OCI-LY1 (cell line): Measurements from ENCODE around the gene C11orf97.
"Not testable (repeated sequence)": the region's sequence is repeated elsewhere in the genome, so short reads cannot be mapped to it uniquely, and the experiment has no call there.

Experiments used
- H2AFZ ChIP-seq: fragments of 200-600 bp; sonication (generic), shearing (Covaris generic); 2 replicates; pipeline ENCODE4 v1.6.0; 2014; ENCODE audit warnings: antibody characterized with exemption, mild to moderate bottlenecking, low read length
- H3F3A ChIP-seq: fragments of 200-600 bp; sonication (generic), shearing (Covaris generic); 2 replicates; pipeline ENCODE4 v1.6.0; 2014; ENCODE audit warnings: mild to moderate bottlenecking, antibody characterized with exemption, low read length, moderate library complexity; ENCODE audit not compliant: insufficient read depth
- H3K27ac ChIP-seq: fragments of 200-600 bp; sonication (generic); 2 replicates; pipeline ENCODE4 v1.5.1; 2014; ENCODE audit warnings: low read length, mixed run types, mild to moderate bottlenecking, low read depth; ENCODE audit not compliant: poor library complexity, severe bottlenecking
- H3K27me3 ChIP-seq: fragments of 200-600 bp; sonication (generic); 2 replicates; pipeline ENCODE4 v1.6.0; 2014; ENCODE audit warnings: antibody characterized with exemption, mild to moderate bottlenecking, low read length, moderate library complexity; ENCODE audit not compliant: insufficient read depth
- H3K36me3 ChIP-seq: fragments of 200-600 bp; sonication (generic); 2 replicates; pipeline ENCODE4 v1.6.1; 2014; ENCODE audit warnings: mild to moderate bottlenecking, antibody characterized with exemption, low read length, moderate library complexity, mixed read lengths; ENCODE audit not compliant: insufficient read depth
- H3K4me1 ChIP-seq: fragments of 200-600 bp; sonication (generic); 2 replicates; pipeline ENCODE4 v1.5.1; 2014; ENCODE audit warnings: mild to moderate bottlenecking, low read length, moderate library complexity; ENCODE audit not compliant: insufficient read depth, severe bottlenecking
- H3K4me2 ChIP-seq: fragments of 200-600 bp; sonication (generic), shearing (Covaris generic); 2 replicates; pipeline ENCODE4 v1.6.1; 2014; ENCODE audit warnings: low read length
- H3K4me3 ChIP-seq: fragments of 200-600 bp; sonication (generic); 2 replicates; pipeline ENCODE4 v1.5.1; 2014; ENCODE audit warnings: low read length, low read depth, mild to moderate bottlenecking, mixed read lengths; ENCODE audit not compliant: poor library complexity, severe bottlenecking
- H3K79me2 ChIP-seq: fragments of 200-600 bp; shearing (Covaris generic); 2 replicates; pipeline ENCODE4 v1.6.1; 2016; ENCODE audit warnings: mixed run types, low read length, mixed read lengths; ENCODE audit not compliant: insufficient read depth
- H3K9ac ChIP-seq: fragments of 200-600 bp; sonication (generic), shearing (Covaris generic); 2 replicates; pipeline ENCODE4 v1.6.1; 2014; ENCODE audit warnings: mild to moderate bottlenecking, low read length, mixed read lengths
- H3K9me2 ChIP-seq: fragments of 200-600 bp; sonication (generic), shearing (Covaris generic); 2 replicates; pipeline ENCODE4 v1.6.1; 2014; ENCODE audit warnings: low read depth, mild to moderate bottlenecking, low read length, mixed read lengths
- H3K9me3 ChIP-seq: fragments of 200-600 bp; shearing (Covaris generic); 2 replicates; pipeline ENCODE4 v1.6.1; 2014; ENCODE audit warnings: low read length, mixed read lengths
- H4K20me1 ChIP-seq: fragments of 200-600 bp; sonication (generic), shearing (Covaris generic); 2 replicates; pipeline ENCODE4 v1.6.0; 2016; ENCODE audit warnings: mild to moderate bottlenecking, low read length; ENCODE audit not compliant: insufficient read depth
- EZH2 ChIP-seq: fragments of 200-600 bp; sonication (generic), shearing (Covaris generic); IDR thresholded peaks from 2 replicates; pipeline ENCODE4 v1.8.0; 2017; ENCODE audit warnings: borderline replicate concordance, mixed run types, mild to moderate bottlenecking, antibody characterized with exemption, low read length, moderate library complexity, mixed read lengths
- TF ChIP-seq, protein P1 (sequence below): fragments of 200-600 bp; sonication (generic), shearing (Covaris generic); IDR thresholded peaks from 2 replicates; pipeline ENCODE4 v1.5.1; 2017; ENCODE audit warnings: mild to moderate bottlenecking, antibody characterized with exemption, low read length, moderate library complexity, mixed read lengths

The C11orf97 gene

DNA sequence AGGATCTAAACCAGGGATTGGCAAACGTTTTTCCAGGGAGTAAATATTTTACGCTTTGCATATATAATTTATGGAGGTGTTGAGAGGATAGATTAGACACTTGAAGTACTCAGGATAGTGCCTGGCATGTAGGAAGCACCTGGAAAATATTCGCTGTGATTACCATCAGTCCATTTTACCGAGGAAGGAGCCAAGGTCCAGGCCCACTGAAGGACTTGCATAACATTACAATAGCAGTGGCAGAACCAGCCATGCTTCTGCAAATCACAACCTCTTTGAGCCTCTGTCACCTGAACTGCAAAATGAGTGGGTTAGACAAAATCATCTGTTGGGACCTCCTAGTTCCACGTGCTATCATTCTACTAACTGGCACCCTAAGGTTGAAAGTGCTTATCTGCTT lies 36.9 kb downstream of the C11orf97 start:
- H3K79me2 ChIP-seq = no peaks in the 10 kb centered on the region
- H3K27ac ChIP-seq = no peak overlapping the region
- no peak overlapping the region for H3K9ac ChIP-seq
- no peaks in the 10 kb centered on the region for H3K9me2 ChIP-seq
- H3K4me3 ChIP-seq = no peak overlapping the region
- H3K9me3 ChIP-seq = no peaks in the 10 kb centered on the region
- no peaks in the 10 kb centered on the region for H4K20me1 ChIP-seq
- no peak overlapping the region for H2AFZ ChIP-seq
- TF ChIP-seq, protein P1, sequence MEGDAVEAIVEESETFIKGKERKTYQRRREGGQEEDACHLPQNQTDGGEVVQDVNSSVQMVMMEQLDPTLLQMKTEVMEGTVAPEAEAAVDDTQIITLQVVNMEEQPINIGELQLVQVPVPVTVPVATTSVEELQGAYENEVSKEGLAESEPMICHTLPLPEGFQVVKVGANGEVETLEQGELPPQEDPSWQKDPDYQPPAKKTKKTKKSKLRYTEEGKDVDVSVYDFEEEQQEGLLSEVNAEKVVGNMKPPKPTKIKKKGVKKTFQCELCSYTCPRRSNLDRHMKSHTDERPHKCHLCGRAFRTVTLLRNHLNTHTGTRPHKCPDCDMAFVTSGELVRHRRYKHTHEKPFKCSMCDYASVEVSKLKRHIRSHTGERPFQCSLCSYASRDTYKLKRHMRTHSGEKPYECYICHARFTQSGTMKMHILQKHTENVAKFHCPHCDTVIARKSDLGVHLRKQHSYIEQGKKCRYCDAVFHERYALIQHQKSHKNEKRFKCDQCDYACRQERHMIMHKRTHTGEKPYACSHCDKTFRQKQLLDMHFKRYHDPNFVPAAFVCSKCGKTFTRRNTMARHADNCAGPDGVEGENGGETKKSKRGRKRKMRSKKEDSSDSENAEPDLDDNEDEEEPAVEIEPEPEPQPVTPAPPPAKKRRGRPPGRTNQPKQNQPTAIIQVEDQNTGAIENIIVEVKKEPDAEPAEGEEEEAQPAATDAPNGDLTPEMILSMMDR = no peak
- no peak for TF ChIP-seq EZH2
- no peaks in the 10 kb centered on the region for H3F3A ChIP-seq
- H3K4me2 ChIP-seq = no peak overlapping the region
- H3K4me1 ChIP-seq = no peaks in the 10 kb centered on the region
- no peaks in the 10 kb centered on the region for H3K27me3 ChIP-seq
- H3K36me3 ChIP-seq = no peaks in the 10 kb centered on the region

DNA sequence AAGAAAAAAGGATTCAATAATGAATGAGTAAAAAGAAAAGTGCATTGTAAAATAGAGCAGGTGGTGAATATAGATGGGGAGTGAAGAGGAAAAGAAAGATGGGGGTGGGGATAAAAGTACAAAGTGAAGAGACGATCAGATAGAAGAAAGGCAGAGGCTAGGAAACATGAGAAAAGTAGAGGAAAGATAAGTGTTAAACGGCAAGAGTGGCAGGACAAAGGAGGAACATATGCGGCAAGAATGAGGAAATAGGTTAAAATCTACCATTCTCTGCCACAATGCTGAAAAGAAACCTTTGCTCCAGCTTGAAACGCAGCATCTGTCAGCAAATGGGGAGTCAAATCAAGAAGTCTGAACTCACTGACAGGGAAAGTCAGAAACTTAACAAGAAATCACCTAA lies 38.3 kb downstream of the C11orf97 start:
- H3K4me2 ChIP-seq = no peak overlapping the region
- H2AFZ ChIP-seq = no peak overlapping the region
- H3K27ac ChIP-seq = no peak overlapping the region
- H3K79me2 ChIP-seq = no peaks in the 10 kb centered on the region
- H3K9ac ChIP-seq = no peak overlapping the region
- no peaks in the 10 kb centered on the region for H3K36me3 ChIP-seq
- TF ChIP-seq, protein P1 = no peak
- no peak for TF ChIP-seq EZH2
- no peaks in the 10 kb centered on the region for H3K9me2 ChIP-seq
- H3K27me3 ChIP-seq = no peaks in the 10 kb centered on the region
- no peaks in the 10 kb centered on the region for H3K9me3 ChIP-seq
- H3F3A ChIP-seq = no peaks in the 10 kb centered on the region
- no peaks in the 10 kb centered on the region for H4K20me1 ChIP-seq
- no peak overlapping the region for H3K4me3 ChIP-seq
- no peaks in the 10 kb centered on the region for H3K4me1 ChIP-seq

DNA sequence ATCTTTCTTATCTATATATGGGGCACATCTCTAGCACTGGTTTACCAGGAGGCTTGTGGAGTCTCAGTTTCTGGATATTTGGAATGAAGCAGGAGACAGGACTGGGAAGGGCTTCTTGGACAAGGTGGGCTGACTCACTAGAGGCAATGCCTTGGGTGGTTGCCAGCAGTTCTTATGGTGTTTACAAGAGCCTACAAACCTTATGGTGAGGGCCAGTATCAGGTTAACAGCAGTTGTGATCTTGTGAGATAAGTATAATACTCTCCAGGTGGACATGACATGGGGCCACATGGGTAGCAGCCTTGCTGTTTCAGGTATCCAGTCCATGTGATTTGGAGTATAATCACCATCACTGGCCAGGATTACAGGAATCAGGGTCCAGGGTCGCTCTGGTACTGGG lies 41.7 kb downstream of the C11orf97 start:
- no peaks in the 10 kb centered on the region for H4K20me1 ChIP-seq
- no peak overlapping the region for H3K9ac ChIP-seq
- H3K4me2 ChIP-seq = no peak overlapping the region
- H3K4me3 ChIP-seq = no peak overlapping the region
- TF ChIP-seq, protein P1 = no peak
- TF ChIP-seq EZH2 = no peak
- no peaks in the 10 kb centered on the region for H3K4me1 ChIP-seq
- H3K27me3 ChIP-seq = no peaks in the 10 kb centered on the region
- H3K9me2 ChIP-seq = no peaks in the 10 kb centered on the region
- no peaks in the 10 kb centered on the region for H3K36me3 ChIP-seq
- H2AFZ ChIP-seq = no peak overlapping the region
- no peaks in the 10 kb centered on the region for H3K9me3 ChIP-seq
- no peak overlapping the region for H3K27ac ChIP-seq
- H3F3A ChIP-seq = no peaks in the 10 kb centered on the region
- no peaks in the 10 kb centered on the region for H3K79me2 ChIP-seq

DNA sequence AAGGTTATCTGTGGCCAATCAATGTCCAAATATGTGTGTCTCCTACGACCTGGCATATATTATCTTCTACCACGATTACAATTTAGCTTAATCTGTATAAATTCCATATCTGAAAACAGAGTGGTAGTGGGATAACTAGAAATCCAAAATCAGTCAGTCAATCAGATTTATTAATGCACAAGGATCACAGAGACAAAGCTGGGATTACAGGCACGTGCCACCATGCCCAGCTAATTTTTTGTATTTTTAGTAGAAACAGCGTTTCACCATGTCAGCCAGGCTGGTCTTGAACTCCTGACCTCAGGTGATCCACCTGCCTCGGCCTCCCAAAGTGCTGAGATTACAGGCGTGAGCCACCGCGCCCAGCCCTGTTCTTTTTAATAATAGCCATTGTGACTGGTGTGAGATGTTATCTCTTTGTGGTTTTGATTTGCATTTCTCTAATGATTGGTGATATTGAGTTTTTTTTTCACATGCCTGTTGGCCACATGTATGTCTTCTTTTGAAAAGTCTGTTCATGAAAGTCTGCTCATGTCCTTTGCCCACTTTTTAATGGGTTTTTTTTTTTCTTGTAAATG lies 43.6 kb downstream of the C11orf97 start:
- not testable (repeated sequence) for H3K4me2 ChIP-seq, H3K27ac ChIP-seq, H3K9me3 ChIP-seq, H3K9ac ChIP-seq, H3K9me2 ChIP-seq, H4K20me1 ChIP-seq, H3K4me3 ChIP-seq, H3K4me1 ChIP-seq, H3K79me2 ChIP-seq, H2AFZ ChIP-seq, H3F3A ChIP-seq, H3K36me3 ChIP-seq, H3K27me3 ChIP-seq
